NCI-H2081 treated with DMSO at 0.1 percent for 48 hours (cell line): ENCODE data around the gene NAA11.
"Not testable (repeated sequence)": the region's sequence is repeated elsewhere in the genome, so short reads cannot be mapped to it uniquely, and the experiment has no call there.

ENCODE experiments used
- DNase-seq: peaks from one replicate; lab custom pipeline; 2025; lab: John Stamatoyannopoulos, UW

NAA11 gene

DNA sequence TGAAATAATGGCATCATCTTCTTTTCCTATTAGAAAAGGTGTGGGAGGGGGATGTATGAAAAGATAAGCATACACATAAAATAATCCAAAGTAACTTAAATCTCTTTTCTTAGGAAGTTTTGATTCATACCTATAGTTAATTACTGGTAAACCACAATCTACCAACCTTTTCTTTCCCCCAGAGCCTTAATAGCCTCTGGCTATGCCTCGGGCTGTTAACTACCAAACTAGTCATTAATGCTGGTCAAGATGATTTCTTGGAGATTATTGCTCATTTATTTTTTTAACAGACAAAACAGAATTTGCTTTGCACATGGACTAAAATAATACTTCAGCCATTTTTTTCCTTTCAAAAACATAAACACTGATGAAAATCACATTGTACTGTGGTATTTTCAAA lies 16.9 kb downstream of the NAA11 start:
- DNase-seq, result no peak

DNA sequence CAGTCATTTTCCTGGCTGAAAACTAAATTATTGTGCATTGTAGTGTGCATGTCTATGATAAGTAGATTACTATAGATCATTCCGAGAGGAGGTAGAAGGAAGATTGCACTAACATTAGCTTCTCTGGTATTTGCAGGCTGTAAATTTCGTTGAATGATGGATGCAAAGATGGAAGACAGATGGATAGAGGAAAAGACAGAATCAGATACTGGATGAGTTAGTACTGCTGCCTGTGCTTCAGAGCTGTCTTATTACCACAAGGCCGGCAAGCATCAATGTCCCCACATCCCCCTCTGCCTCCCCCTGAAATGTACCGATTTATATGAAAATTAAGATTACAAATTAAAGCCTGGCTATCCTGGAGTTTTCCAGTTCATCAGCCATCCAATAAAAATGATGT lies 17.7 kb downstream of the NAA11 start:
- no peak for DNase-seq

- no peak for DNase-seq
These were observed 19.1 kb downstream of the NAA11 start for GRCh38 chr4:79306795-79307194.

GRCh38 chr4:79300280-79300679 lies 25.6 kb downstream of the NAA11 start:
- DNase-seq, result no peak

- DNase-seq, result no peak
These were observed 27.4 kb downstream of the NAA11 start for GRCh38 chr4:79298484-79298883.

DNA sequence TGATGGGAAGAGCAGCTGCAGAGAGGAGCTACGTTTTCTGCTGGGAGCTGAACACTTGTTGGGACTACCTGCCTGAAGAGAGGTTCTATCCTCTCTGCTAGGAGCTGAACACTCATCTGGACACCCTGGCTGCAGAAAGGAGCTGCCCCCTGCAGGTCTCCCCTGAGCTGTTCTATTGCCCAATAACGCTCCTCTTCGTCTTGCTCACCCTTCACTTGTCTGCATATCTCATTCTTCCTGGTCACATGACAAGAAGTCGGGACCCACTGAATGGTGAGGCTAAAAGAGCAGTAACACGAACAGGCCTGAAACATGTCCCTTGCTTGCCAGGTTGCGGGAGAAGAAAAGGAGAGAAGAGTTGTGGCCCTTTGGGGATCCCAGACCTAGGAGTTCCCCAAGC lies 27.8 kb downstream of the NAA11 start:
- no peak for DNase-seq

DNA sequence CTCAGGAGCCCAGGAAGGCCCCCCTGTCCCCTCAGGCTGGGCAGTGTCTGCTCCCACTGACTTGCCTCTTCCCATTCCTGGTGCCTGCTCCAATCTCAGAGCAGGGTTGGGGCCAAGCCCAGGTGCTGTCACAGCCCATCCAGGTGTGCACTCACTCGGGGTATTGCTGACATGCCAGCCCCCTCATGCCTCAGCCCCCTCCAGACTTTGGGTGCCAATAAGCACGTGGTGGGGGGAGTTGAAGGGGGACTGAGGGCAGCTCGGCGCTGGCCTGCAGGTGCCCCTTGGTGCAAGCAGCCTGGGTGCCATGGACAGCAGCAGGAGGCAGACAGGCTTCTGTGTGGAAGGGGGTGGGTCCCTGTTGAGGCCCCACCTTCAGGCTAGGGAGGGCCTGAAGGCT lies 28.4 kb downstream of the NAA11 start:
- DNase-seq, result no peak

GRCh38 chr4:79296768-79297428 lies 29.0 kb downstream of the NAA11 start:
- DNase-seq, result no peak

GRCh38 chr4:79295086-79295485 lies 30.8 kb downstream of the NAA11 start:
- DNase-seq, result no peak

DNA sequence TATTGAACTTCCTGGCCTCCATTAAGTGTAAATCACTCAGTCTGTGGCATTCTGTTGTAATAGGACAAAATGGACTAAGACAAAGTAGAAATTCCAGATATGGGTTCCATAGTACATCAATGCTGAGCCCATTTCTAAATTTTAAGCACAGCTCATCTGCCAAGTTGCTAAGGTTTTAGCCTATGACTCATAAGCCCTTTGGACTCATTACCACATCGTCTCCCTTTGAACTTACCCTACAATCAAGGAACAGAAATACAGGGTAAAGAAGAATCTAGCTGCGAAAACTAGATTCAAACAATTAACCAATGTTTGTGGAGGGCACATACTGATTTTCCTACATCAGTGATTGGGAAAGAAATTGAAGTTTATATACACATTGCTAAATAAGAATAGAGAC lies 31.8 kb downstream of the NAA11 start:
- no peak for DNase-seq

GRCh38 chr4:79292008-79292407 lies 33.9 kb downstream of the NAA11 start:
- DNase-seq, result no peak

- DNase-seq, result no peak
These were observed 35.5 kb downstream of the NAA11 start for GRCh38 chr4:79290376-79290775.

- no peak for DNase-seq
These were observed 37.7 kb downstream of the NAA11 start for GRCh38 chr4:79288185-79288584.

- no peak for DNase-seq
These were observed 38.1 kb downstream of the NAA11 start for GRCh38 chr4:79287718-79288117.

- no peak for DNase-seq
These were observed 38.8 kb downstream of the NAA11 start for GRCh38 chr4:79287076-79287475.

GRCh38 chr4:79281566-79282359 lies 44.1 kb downstream of the NAA11 start:
- DNase-seq, result no peak

GRCh38 chr4:79277467-79277866 lies 48.4 kb downstream of the NAA11 start:
- DNase-seq, result not testable (repeated sequence)

DNA sequence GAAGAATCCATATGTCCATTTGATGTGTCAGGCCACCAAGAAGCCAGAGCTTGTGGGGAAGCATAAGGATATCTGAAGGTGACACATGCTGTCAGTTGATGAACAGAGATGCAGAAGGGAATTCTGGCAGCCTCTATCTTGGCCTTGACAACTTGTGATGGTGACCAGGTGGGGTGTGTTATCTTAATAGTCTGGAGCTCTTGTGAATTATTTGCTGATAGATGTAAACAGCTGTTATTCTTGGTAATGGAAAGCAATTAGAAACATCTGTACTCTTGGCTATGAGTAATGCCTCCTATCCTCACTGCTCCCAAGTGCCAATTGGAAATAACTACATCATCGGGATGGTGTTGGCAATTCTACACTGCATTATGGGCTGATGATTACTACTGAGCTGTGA lies 51.9 kb downstream of the NAA11 start:
- DNase-seq, result no peak

- no peak for DNase-seq
These were observed 53.1 kb downstream of the NAA11 start for GRCh38 chr4:79272761-79273160.

DNA sequence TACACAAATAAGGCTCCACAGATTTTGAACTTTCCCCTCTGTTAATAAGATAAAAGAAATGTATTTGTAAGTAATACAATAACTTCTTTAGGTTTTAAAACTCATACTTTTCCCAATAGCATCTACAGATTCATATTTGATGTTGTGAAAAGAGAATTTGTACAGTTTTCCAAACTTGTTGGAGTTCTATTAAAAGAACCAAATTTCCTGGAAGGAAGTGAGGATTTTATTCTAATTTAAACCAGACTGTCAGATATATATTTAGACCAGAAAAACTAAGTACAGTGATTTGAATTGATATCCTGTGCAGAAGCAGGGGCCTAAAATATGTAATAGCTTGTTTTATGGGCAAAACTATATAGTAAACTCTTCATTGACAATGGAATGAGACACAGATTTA lies 53.7 kb downstream of the NAA11 start:
- DNase-seq, result no peak

- no peak for DNase-seq
These were observed 58.2 kb downstream of the NAA11 start for GRCh38 chr4:79267671-79268070.
